Measurements from ENCODE around the gene FAM89B. TPM values are rescaled to one million over a fixed set of nuclear protein-coding genes. Genes with fewer than 3 reads are reported as not detected.

Gene FAM89B
- total RNA-seq, 4 donors from 2014 or later: 30.8 to 44.6 (median 32.4) TPM

DNA sequence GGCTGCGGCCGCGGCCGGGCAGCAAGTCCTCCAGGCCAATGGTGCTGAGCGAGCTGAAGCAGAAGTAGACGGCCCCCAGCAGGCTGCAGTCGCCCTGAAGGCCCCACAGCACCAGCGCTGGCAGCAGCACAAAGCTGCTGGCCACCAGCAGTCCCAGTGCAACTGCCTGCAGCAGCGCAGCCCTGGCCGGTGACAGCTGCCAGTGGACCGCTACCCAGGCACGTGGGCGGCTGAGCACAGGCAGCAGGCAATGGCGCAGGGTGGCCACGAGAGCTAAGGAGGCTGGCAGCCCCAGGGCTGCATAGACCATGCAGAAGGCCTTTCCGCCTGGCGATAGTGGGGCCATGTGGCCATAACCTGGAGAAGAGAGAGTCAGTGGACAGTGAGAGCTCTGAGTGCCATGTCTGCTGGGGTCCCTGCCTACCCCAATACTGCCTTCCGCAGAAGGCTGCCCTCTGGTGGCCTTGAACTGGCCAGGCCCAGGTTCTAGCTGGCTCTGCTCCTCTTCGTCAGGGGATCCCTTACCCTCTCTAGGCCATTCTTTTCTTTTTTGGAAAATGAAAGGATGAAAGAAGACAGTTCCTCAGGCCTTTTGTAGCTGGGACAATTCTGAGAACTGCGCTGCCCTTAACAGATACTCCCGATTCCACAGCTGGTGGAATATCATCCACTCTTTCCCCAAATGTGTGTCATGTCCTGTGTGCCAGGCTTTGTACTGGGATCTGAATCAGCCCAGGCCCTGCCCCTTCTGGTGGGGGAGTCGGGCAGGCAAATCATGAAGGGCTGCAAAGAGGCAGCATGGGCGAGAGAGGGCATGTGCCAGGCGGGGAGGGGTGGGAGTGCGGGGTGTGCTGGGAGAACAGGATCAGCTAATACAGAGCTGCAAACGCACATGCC, 21.4 kb downstream of the FAM89B start:
- peaks cover 0 to 38% (median 0%) of the 10 kb centered on the region in 3 donors for H3K36me3 ChIP-seq
- peak in 2 of 3 donors; percentile 55 to 69 for DNase-seq
- no peaks in the 10 kb centered on the region for H3K27me3 ChIP-seq
- no peaks in the 10 kb centered on the region for H3K9me3 ChIP-seq
- no peak overlapping the region for H3K27ac ChIP-seq
- no peak overlapping the region for H3K4me3 ChIP-seq
- TF ChIP-seq, protein P1, sequence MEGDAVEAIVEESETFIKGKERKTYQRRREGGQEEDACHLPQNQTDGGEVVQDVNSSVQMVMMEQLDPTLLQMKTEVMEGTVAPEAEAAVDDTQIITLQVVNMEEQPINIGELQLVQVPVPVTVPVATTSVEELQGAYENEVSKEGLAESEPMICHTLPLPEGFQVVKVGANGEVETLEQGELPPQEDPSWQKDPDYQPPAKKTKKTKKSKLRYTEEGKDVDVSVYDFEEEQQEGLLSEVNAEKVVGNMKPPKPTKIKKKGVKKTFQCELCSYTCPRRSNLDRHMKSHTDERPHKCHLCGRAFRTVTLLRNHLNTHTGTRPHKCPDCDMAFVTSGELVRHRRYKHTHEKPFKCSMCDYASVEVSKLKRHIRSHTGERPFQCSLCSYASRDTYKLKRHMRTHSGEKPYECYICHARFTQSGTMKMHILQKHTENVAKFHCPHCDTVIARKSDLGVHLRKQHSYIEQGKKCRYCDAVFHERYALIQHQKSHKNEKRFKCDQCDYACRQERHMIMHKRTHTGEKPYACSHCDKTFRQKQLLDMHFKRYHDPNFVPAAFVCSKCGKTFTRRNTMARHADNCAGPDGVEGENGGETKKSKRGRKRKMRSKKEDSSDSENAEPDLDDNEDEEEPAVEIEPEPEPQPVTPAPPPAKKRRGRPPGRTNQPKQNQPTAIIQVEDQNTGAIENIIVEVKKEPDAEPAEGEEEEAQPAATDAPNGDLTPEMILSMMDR (IDR thresholded peaks at IDR 0.05): peak; percentile 52 to 59 (median 55)
- no peak for TF ChIP-seq POLR2A (IDR thresholded peaks at IDR 0.05)
- peaks cover 0 to 20% (median 3%) of the 10 kb centered on the region in 4 donors for H3K4me1 ChIP-seq

DNA sequence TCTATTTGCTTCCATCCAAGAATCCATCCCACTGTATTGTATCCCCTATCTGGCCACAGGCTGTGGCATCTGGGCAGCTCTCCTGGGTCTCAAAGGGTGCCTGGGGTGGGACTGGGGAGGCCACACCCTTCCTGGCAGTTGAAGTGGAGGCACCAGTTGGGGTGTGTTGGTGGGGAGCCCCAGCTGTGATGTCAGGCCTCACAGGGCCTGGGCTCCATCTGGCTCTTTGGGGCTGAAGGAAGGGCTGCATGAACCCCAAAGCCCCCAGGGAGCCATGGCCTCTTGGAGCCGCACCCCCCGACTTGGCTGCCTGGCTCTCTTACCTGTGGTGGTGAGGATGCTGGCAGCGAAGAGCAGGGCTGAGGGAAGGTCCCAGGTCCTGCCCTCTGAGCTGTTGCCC, 22.8 kb downstream of the FAM89B start:
- Histone ChIP-seq H3K9me3 (no peaks in the 10 kb centered on the region), H3K27me3 (no peaks in the 10 kb centered on the region), H3K27ac (no peak overlapping the region), H3K4me3 (no peak overlapping the region), H3K4me1 (peaks cover 0 to 19% (median 2%) of the 10 kb centered on the region in 4 donors), H3K36me3 (peaks cover 0 to 44% (median 0%) of the 10 kb centered on the region in 3 donors)
- no peak for DNase-seq
- TF ChIP-seq, protein P1 (IDR thresholded peaks at IDR 0.05): no peak
- TF ChIP-seq POLR2A (IDR thresholded peaks at IDR 0.05): no peak

- no peak within 1 kb of the TSS for H3K4me3 ChIP-seq
- no peak for DNase-seq
- TF ChIP-seq POLR2A (IDR thresholded peaks at IDR 0.05): no peak
- TF ChIP-seq, protein P1 (IDR thresholded peaks at IDR 0.05): no peak
- H3K36me3 ChIP-seq: peaks cover 0 to 42% (median 0%) of the 10 kb centered on the region in 3 donors
- no peaks in the 10 kb centered on the region for H3K9me3 ChIP-seq
- no peak within 1 kb of the TSS for H3K27ac ChIP-seq
- H3K27me3 ChIP-seq: no peaks in the 10 kb centered on the region
- H3K4me1 ChIP-seq: peaks cover 0 to 19% (median 2%) of the 10 kb centered on the region in 4 donors
Observed at GRCh38 chr11:65595543-65596281, 23.4 kb downstream of the FAM89B start, which contains the start of gene KCNK7. Gene KCNK7 (minus strand): TSS chr11:65595800. CDS start chr11:65595772, 28 bp downstream.

DNA sequence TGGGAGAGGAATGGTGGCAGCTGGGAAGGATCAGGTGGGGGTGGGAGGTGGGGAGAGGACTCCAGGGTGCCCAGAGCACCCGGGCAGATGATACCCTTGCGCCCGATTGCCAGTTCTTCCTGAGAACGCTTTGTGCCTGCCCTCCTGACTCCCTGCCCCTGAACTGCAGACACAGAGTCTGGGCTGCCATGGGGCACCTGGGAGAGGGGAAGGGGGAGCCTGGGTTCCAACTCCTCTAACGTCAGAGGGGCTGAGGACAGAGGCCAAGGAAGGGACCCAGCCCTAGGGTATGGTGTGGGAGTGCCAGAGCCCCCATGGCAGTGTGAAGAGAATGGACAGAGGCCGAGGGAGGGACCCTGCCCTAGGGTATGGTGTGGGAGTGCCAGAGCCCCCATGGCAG, 24.2 kb downstream of the FAM89B start:
- no peak for DNase-seq
- Histone ChIP-seq H3K27me3 (no peaks in the 10 kb centered on the region), H3K4me1 (peaks cover 0 to 19% (median 2%) of the 10 kb centered on the region in 4 donors), H3K27ac (no peak overlapping the region), H3K9me3 (no peaks in the 10 kb centered on the region), H3K4me3 (no peak overlapping the region), H3K36me3 (peaks cover 0 to 41% (median 0%) of the 10 kb centered on the region in 3 donors)
- TF ChIP-seq, protein P1 (IDR thresholded peaks at IDR 0.05): no peak
- no peak for TF ChIP-seq POLR2A (IDR thresholded peaks at IDR 0.05)

- H3K4me1 ChIP-seq: peaks cover 0 to 4% (median 2%) of the 10 kb centered on the region in 4 donors
- H3K27me3 ChIP-seq: no peaks in the 10 kb centered on the region
- H3K9me3 ChIP-seq: no peaks in the 10 kb centered on the region
- H3K36me3 ChIP-seq: peaks cover 0 to 46% (median 0%) of the 10 kb centered on the region in 3 donors
- no peak for DNase-seq
- H3K4me3 ChIP-seq: no peak overlapping the region
- no peak overlapping the region for H3K27ac ChIP-seq
- no peak for TF ChIP-seq POLR2A (IDR thresholded peaks at IDR 0.05)
- TF ChIP-seq, protein P1 (IDR thresholded peaks at IDR 0.05): no peak
Observed at GRCh38 chr11:65598258-65598699, 25.9 kb downstream of the FAM89B start.
